MM.1S (cell line): ENCODE results near the gene PRAMEF12.

Experiments
- DNase-seq: peaks from one replicate; pipeline ENCODE4 v3.0.0-alpha.2; 2015
- H2AFZ ChIP-seq: fragments of 300-600 bp; sonication (generic); 2 replicates; pipeline ENCODE4 v1.6.0; 2016; ENCODE audit warnings: antibody characterized with exemption, low read length
- H3F3A ChIP-seq: fragments of 300-600 bp; sonication (generic); 2 replicates; pipeline ENCODE4 v1.6.1; 2016; ENCODE audit warnings: mild to moderate bottlenecking, antibody characterized with exemption, low read length, moderate library complexity, mixed read lengths; ENCODE audit not compliant: insufficient read depth
- H3K27ac ChIP-seq: fragments of 300-600 bp; sonication (generic); 2 replicates; pipeline ENCODE4 v1.5.1; 2016; ENCODE audit warnings: mild to moderate bottlenecking, low read length
- H3K27me3 ChIP-seq: fragments of 300-600 bp; sonication (generic); replicated peaks from 2 replicates; pipeline ENCODE4 v1.6.0; 2016; ENCODE audit warnings: low read length; ENCODE audit not compliant: insufficient read depth
- H3K36me3 ChIP-seq: fragments of 300-600 bp; sonication (generic); replicated peaks from 2 replicates; pipeline ENCODE4 v1.6.1; 2016; ENCODE audit warnings: mild to moderate bottlenecking, low read length, mixed read lengths; ENCODE audit not compliant: insufficient read depth
- H3K4me1 ChIP-seq: fragments of 300-600 bp; sonication (generic); 2 replicates; pipeline ENCODE4 v1.6.1; 2016; ENCODE audit warnings: low read length, mixed read lengths
- H3K4me2 ChIP-seq: fragments of 300-600 bp; sonication (generic); 2 replicates; pipeline ENCODE4 v1.6.0; 2016; ENCODE audit warnings: low read depth, low read length
- H3K4me3 ChIP-seq: fragments of 300-600 bp; sonication (generic); 2 replicates; pipeline ENCODE4 v1.5.1; 2016; ENCODE audit warnings: low read length, mixed read lengths
- H3K79me2 ChIP-seq: fragments of 300-600 bp; sonication (generic); 2 replicates; pipeline ENCODE4 v1.6.1; 2016; ENCODE audit warnings: mixed run types, low read length, mixed read lengths
- H3K9ac ChIP-seq: fragments of 300-600 bp; sonication (generic); 2 replicates; pipeline ENCODE4 v1.6.1; 2016; ENCODE audit warnings: low read length, mixed read lengths
- H3K9me2 ChIP-seq: fragments of 300-600 bp; sonication (generic); replicated peaks from 2 replicates; pipeline ENCODE4 v1.6.1; 2016; ENCODE audit warnings: mild to moderate bottlenecking, low read length, mixed read lengths; ENCODE audit not compliant: insufficient read depth
- H3K9me3 ChIP-seq: fragments of 300-600 bp; sonication (generic); replicated peaks from 2 replicates; pipeline ENCODE4 v1.6.1; 2016; ENCODE audit warnings: mild to moderate bottlenecking, low read length, mixed read lengths; ENCODE audit not compliant: insufficient read depth
- H4K20me1 ChIP-seq: fragments of 300-600 bp; sonication (generic); 2 replicates; pipeline ENCODE4 v1.6.1; 2016; ENCODE audit warnings: mild to moderate bottlenecking, low read length, moderate library complexity, mixed read lengths; ENCODE audit not compliant: insufficient read depth
- CTCF ChIP-seq: fragments of 300-600 bp; sonication (generic); IDR thresholded peaks from 2 replicates; pipeline ENCODE4 v1.5.1; 2016; ENCODE audit warnings: antibody characterized with exemption, low read length, mixed read lengths
- EZH2 ChIP-seq: fragments of 300-600 bp; sonication (generic); optimal IDR thresholded peaks from 2 replicates; pipeline ENCODE3; 2017; ENCODE audit warnings: low read depth, mild to moderate bottlenecking, antibody characterized with exemption, low read length, mixed read lengths
- EZH2phosphoT487 ChIP-seq: fragments of 300-600 bp; sonication (generic); IDR thresholded peaks from 2 replicates; pipeline ENCODE4 v1.6.1; 2018; ENCODE audit warnings: antibody characterized with exemption, low read length

Gene PRAMEF12

GRCh38 chr1:12757836-12758235, 15.7 kb upstream of the PRAMEF12 start:
- Histone ChIP-seq H3K27ac (no peak overlapping the region), H3K27me3 (peaks cover 68% of the 10 kb centered on the region), H3K9ac (no peak overlapping the region), H4K20me1 (no peaks in the 10 kb centered on the region), H3K9me3 (no peaks in the 10 kb centered on the region), H3K9me2 (no peaks in the 10 kb centered on the region), H3K4me1 (no peaks in the 10 kb centered on the region), H3K4me2 (no peak overlapping the region), H3K79me2 (no peaks in the 10 kb centered on the region), H2AFZ (no peak overlapping the region), H3K4me3 (no peak overlapping the region), H3K36me3 (no peaks in the 10 kb centered on the region), H3F3A (no peaks in the 10 kb centered on the region)
- TF ChIP-seq EZH2 = no peak
- no peak for TF ChIP-seq EZH2phosphoT487
- TF ChIP-seq CTCF = no peak
- DNase-seq = no peak

- H3K36me3 ChIP-seq = no peaks in the 10 kb centered on the region
- no peaks in the 10 kb centered on the region for H3K9me3 ChIP-seq
- TF ChIP-seq EZH2phosphoT487 = no peak
- no peak for TF ChIP-seq EZH2
- peak; percentile 28 for TF ChIP-seq CTCF
- no peaks in the 10 kb centered on the region for H3K9me2 ChIP-seq
- H3K27me3 ChIP-seq = peaks cover 60% of the 10 kb centered on the region
- no peak overlapping the region for H3K27ac ChIP-seq
- H3K4me1 ChIP-seq = no peaks in the 10 kb centered on the region
- no peak overlapping the region for H3K4me2 ChIP-seq
- H3K79me2 ChIP-seq = no peaks in the 10 kb centered on the region
- no peak overlapping the region for H2AFZ ChIP-seq
- DNase-seq = no peak
- H4K20me1 ChIP-seq = no peaks in the 10 kb centered on the region
- H3K9ac ChIP-seq = no peak overlapping the region
- H3F3A ChIP-seq = no peaks in the 10 kb centered on the region
- no peak overlapping the region for H3K4me3 ChIP-seq
Measured at GRCh38 chr1:12760256-12760795, 13.2 kb upstream of the PRAMEF12 start.

DNA sequence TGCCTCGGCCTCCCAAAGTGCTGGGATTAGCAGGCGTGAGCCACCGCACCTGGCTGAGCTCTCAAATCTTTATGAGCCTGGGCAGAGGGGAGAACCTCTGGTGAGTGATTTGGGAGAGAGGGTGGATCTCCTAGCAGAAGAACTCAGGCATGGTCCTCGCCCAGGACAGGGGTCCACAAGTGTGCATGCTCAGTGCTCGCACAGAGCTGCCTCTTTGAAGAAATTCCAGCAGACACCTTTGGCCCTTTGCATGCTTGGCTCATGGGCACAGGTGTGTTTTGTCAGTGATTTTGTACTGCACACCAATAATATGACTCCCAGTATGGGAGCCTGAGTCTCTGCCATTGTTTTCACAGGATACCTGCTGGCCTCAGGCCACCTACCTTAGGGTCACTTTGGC, 11.8 kb upstream of the PRAMEF12 start:
- no peak for DNase-seq
- Histone ChIP-seq H3K27ac (no peak overlapping the region), H3F3A (no peaks in the 10 kb centered on the region), H3K79me2 (no peaks in the 10 kb centered on the region), H3K4me3 (no peak overlapping the region), H3K9ac (no peak overlapping the region), H3K9me3 (no peaks in the 10 kb centered on the region), H4K20me1 (no peaks in the 10 kb centered on the region), H3K36me3 (no peaks in the 10 kb centered on the region), H2AFZ (no peak overlapping the region), H3K4me2 (no peak overlapping the region), H3K27me3 (peaks cover 54% of the 10 kb centered on the region), H3K4me1 (no peaks in the 10 kb centered on the region), H3K9me2 (no peaks in the 10 kb centered on the region)
- no peak for TF ChIP-seq EZH2
- TF ChIP-seq CTCF = no peak
- no peak for TF ChIP-seq EZH2phosphoT487
